Stimulated activated CD8-positive, alpha-beta memory T cell treated with anti-CD3 and anti-CD28 coated beads, Interleukin-4, amount 100 ng/mL, for 4 hours (primary cell): ENCODE measurements around the gene CCDC181.
"Not testable (repeated sequence)": the region's sequence is repeated elsewhere in the genome, so short reads cannot be mapped to it uniquely, and the experiment has no call there.

Experiments used
- DNase-seq, 2 donors: peaks; one replicate each; pipeline ENCODE4 v3.0.0-alpha.2; 2020; ENCODE audit warnings: low read depth in 2 of 2, low spot score in 1 of 2

The CCDC181 gene

GRCh38 chr1:169402578-169402977 is 24.7 kb downstream of the CCDC181 start:
- DNase-seq = not testable (repeated sequence)

- no peak for DNase-seq
Measured at GRCh38 chr1:169395955-169396354, 31.3 kb downstream of the CCDC181 start.

GRCh38 chr1:169392406-169392805 is 34.9 kb downstream of the CCDC181 start:
- DNase-seq = no peak

- DNase-seq = no peak
Measured at GRCh38 chr1:169390303-169390702, 37.0 kb downstream of the CCDC181 start.

GRCh38 chr1:169387399-169387798 is 39.9 kb downstream of the CCDC181 start:
- no peak for DNase-seq

GRCh38 chr1:169383449-169383848 is 43.8 kb downstream of the CCDC181 start:
- DNase-seq = no peak

GRCh38 chr1:169381162-169381561 is 46.1 kb downstream of the CCDC181 start:
- DNase-seq = no peak

GRCh38 chr1:169371404-169371803 is 55.9 kb downstream of the CCDC181 start:
- DNase-seq = no peak

- DNase-seq = peak in 1 of 2 donors; percentile 16
Measured at GRCh38 chr1:169368406-169368769, 58.9 kb downstream of the CCDC181 start.

- DNase-seq = peak; percentile 97 to 98
Measured at GRCh38 chr1:169367686-169368405, 59.4 kb downstream of the CCDC181 start, which contains the start of the genes BLZF1 and NME7. BLZF1 (plus strand) TSS chr1:169368195; CDS start chr1:169369523, 1,328 bp downstream. NME7 (minus strand) TSS chr1:169367797; CDS start chr1:169367710, 87 bp downstream.

GRCh38 chr1:169367096-169367685 is 60.1 kb downstream of the CCDC181 start:
- DNase-seq = no peak

GRCh38 chr1:169364948-169365347 is 62.3 kb downstream of the CCDC181 start:
- DNase-seq = no peak

- DNase-seq = no peak
Measured at GRCh38 chr1:169363046-169363730, 64.1 kb downstream of the CCDC181 start.

GRCh38 chr1:169361281-169361680 is 66.0 kb downstream of the CCDC181 start:
- DNase-seq = no peak

GRCh38 chr1:169360415-169360814 is 66.9 kb downstream of the CCDC181 start:
- no peak for DNase-seq

GRCh38 chr1:169348383-169349036 is 78.8 kb downstream of the CCDC181 start:
- DNase-seq = no peak

- DNase-seq = no peak
Measured at GRCh38 chr1:169347688-169348382, 79.4 kb downstream of the CCDC181 start.

- DNase-seq = no peak
Measured at GRCh38 chr1:169346036-169346589, 81.2 kb downstream of the CCDC181 start.

GRCh38 chr1:169345511-169345910 is 81.8 kb downstream of the CCDC181 start:
- no peak for DNase-seq
